Fibroblast of peridontal ligament (primary cell): ENCODE measurements around the gene UGT1A6.

ENCODE experiments used
- DNase-seq: peaks from one replicate; pipeline ENCODE4 v3.0.0-alpha.2; 2010; ENCODE audit errors: extremely low read depth

UGT1A6 gene

DNA sequence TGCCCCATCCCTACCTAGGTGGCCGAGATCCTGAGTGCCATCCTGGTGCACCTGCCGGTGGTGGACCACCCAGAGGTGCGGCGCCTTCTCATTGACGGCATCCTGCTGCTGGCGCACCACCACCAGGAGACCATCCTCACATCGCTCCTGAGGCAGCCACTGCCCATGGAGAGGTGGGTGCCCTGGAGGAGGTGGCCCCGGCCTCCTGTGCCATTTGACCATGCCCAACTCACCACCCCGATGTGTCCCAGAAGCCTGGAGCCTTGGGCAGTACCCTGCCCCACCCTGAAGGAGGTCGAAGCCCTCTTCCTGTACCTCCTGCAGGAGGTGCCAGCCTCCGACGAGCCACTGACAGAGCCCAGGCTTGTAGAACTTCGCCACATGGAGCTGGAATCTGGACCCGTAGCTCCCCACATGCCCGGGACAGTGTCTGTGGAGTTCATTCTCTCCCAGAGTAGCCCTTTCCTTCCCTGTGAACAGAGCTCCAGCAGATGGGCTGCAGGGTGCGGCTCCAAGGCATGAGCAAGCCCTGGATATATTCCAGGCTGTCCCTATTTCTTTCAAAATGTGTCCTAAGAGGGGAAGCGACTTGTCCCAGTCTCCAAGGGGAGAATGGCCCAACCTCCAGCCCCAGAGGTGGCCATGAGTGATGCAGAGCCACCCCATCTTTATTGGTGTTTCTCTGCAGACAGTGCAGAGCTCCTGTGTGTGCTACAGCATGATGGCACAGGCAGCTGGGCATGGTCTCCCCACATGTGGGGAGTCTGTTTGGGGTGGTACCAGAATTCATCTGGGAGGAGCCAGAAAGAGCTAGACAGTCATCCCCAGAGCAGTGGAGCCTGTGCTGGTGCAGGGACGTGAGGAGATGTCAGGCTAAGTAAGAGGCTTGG lies 127.4 kb downstream of the UGT1A6 start:
- no peak for DNase-seq

DNA sequence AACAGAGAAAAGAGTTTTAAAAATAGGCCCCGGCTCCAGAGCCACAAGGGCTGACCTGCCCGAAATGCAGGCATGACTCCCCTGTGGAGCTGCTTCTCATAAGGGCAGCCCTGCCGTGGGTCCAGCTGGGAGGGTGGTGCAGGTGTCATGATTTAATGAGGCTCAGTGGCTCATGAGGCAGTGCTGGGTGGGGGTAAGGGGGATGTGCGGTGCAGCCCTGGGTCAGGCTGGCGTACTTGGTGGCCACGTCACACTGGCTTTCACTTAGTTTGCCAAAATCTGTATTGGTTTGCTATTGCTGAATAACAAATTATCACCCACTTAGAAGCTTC lies 128.1 kb downstream of the UGT1A6 start:
- no peak for DNase-seq

DNA sequence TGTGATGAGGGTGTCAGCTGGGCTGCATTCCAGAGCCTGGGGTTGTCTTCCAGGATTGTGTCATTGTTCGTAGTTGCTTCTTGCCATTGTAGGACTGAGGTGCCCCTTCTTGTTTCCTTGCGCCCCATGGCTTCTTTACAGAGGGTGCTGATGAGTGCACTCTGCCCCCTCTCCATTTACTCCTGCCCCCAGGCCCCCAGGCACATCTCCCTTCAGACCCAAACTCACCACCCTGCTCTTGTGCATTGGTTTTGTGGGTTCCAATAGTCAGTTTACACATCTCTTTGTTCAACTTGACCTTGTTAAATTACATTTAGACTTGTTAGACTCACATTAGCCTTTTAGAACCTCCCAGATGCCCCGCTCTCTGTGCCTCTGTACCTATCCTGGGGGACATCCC lies 128.5 kb downstream of the UGT1A6 start:
- DNase-seq = no peak

DNA sequence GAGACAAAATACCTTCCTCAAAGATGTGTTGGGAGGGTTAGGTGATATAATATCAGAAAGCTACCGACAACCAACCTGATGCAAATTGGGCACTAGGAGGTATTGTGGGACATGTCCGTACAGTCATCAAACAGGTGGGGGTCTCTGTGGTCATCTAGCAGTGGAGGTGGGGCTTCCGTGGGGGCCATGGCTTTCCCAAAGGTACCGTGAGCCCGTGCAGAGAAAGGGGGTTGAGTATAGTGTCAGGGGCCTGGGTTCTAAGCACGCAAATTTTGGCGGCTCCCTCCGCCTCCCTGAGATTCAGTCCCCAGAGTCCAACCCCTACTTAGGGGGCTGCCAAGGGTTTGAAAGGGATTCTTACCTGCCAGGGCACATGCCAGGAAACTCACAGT lies 129.0 kb downstream of the UGT1A6 start:
- no peak for DNase-seq

DNA sequence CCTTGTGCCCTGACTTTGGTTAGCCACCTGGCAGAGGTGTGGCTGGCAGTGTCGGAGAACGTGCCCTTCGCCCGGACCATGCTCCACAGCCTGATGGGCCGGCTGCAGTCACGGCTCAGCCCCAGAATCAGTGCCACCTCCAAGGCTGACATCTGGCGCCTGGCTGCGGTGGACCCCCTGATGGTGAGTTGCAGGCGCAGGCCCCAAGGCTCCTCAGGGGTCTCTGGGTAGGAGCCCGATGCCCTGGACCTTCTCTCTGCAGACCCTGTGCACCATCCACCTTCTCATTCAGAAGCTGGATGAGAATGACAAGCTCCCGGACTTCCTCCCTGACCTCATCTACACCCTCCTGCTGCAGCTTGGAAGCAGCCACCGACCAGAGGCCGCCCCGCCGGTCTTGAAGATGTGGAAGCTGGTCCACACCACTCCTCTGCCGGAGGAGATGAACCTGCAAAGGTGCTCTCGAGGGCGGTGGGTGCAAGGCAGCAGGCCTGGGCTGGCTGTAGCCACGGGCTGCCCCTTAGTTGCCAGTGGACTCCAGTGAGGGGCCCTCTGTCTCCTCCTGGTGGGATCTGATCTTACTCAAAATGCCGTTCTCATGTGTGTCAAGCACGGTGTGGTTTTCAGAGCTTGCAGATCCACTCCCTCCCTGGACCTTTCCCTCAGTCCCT lies 129.5 kb downstream of the UGT1A6 start:
- DNase-seq = no peak
